ENCODE data around the gene AGAP1. TPM values are rescaled to one million over a fixed set of nuclear protein-coding genes. Genes with fewer than 3 reads are reported as not detected.

Gene AGAP1
- total RNA-seq, 1 donor from 2014 or later, result 20.4 TPM

DNA sequence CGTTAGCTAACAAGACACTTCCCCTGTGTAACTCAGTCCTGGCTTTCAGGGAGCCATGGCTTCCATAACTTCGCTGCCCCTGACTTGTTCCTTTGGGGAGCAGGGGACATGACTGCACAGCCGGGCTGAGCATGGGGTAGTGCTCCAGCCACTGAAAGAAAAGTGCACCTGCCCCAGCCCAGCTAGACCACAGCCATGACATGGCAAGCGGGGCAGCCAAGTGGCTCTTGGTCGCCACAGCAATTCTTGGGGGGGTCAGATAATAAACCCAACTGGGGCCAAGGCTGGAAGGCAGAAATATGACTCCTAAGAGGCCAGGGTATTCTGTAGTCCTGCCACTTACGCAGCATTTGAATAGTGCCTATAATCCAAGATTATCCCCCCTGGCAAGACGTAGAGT lies 385.3 kb downstream of the AGAP1 start:
- no peak overlapping the region for H3K4me3 Mint-ChIP-seq
- no peaks in the 10 kb centered on the region for H4K20me1 ChIP-seq (ENCODE audit: low read depth)
- TF ChIP-seq EZH2phosphoT487 (IDR thresholded peaks at IDR 0.05) (no peak), EZH2 (IDR thresholded peaks at IDR 0.05) (no peak)
- TF ChIP-seq, protein P1, sequence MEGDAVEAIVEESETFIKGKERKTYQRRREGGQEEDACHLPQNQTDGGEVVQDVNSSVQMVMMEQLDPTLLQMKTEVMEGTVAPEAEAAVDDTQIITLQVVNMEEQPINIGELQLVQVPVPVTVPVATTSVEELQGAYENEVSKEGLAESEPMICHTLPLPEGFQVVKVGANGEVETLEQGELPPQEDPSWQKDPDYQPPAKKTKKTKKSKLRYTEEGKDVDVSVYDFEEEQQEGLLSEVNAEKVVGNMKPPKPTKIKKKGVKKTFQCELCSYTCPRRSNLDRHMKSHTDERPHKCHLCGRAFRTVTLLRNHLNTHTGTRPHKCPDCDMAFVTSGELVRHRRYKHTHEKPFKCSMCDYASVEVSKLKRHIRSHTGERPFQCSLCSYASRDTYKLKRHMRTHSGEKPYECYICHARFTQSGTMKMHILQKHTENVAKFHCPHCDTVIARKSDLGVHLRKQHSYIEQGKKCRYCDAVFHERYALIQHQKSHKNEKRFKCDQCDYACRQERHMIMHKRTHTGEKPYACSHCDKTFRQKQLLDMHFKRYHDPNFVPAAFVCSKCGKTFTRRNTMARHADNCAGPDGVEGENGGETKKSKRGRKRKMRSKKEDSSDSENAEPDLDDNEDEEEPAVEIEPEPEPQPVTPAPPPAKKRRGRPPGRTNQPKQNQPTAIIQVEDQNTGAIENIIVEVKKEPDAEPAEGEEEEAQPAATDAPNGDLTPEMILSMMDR (IDR thresholded peaks at IDR 0.05), result no peak
- H3K27me3 Mint-ChIP-seq (ENCODE audit: insufficient read depth, low read depth), result peaks cover 4% of the 10 kb centered on the region
- H3K27ac Mint-ChIP-seq, result no peak overlapping the region
- no peak overlapping the region for H3K27ac ChIP-seq
- no peak overlapping the region for H2AFZ ChIP-seq (replicated peaks)
- H3K9me3 Mint-ChIP-seq, result peaks cover 2% of the 10 kb centered on the region
- DNase-seq (ENCODE audit: low spot score), result no peak
- H3K4me3 ChIP-seq, result no peak overlapping the region
- H3K27me3 ChIP-seq, result no peaks in the 10 kb centered on the region
- H3K4me1 Mint-ChIP-seq, result peaks cover 6% of the 10 kb centered on the region
- no peaks in the 10 kb centered on the region for H3K4me1 ChIP-seq
- no peak overlapping the region for H3K9ac ChIP-seq
- no peaks in the 10 kb centered on the region for H3F3A ChIP-seq (ENCODE audit: low read depth)
- no peaks in the 10 kb centered on the region for H3K79me2 ChIP-seq (ENCODE audit: low read depth)
- no peaks in the 10 kb centered on the region for H3K36me3 ChIP-seq
- H3K4me2 ChIP-seq, result no peak overlapping the region
- no peaks in the 10 kb centered on the region for H3K9me3 ChIP-seq (ENCODE audit: low read depth)
- peaks cover 9% of the 10 kb centered on the region for H3K36me3 Mint-ChIP-seq

DNA sequence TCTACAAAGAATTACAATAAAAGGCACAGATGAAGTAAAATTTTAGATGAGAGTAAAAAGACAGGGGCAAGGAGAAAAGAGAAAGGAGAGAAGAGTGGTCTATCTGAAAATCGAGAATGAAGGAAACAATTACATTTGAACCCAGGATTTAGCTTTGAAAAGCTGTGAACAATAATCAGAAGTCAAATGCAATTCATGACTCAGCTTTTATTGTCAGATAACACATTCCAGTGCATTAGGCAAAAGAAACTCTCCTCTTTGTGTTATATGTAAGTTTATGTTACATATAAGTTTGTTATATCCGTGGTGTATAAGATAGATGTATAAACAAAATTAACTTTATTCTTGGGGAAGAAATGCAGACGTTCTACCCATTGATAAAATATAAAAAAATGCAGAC lies 389.8 kb downstream of the AGAP1 start:
- Histone ChIP-seq H3K4me1 (no peaks in the 10 kb centered on the region), H3K9ac (no peak overlapping the region), H3K79me2 (ENCODE audit: low read depth) (no peaks in the 10 kb centered on the region), H2AFZ (replicated peaks) (no peak overlapping the region), H3F3A (ENCODE audit: low read depth) (no peaks in the 10 kb centered on the region), H4K20me1 (ENCODE audit: low read depth) (no peaks in the 10 kb centered on the region), H3K27ac (no peak overlapping the region), H3K4me3 (no peak overlapping the region), H3K9me3 (ENCODE audit: low read depth) (no peaks in the 10 kb centered on the region), H3K4me2 (no peak overlapping the region), H3K27me3 (no peaks in the 10 kb centered on the region), H3K36me3 (no peaks in the 10 kb centered on the region)
- DNase-seq (ENCODE audit: low spot score), result no peak
- no peak overlapping the region for H3K4me3 Mint-ChIP-seq
- H3K27me3 Mint-ChIP-seq (ENCODE audit: insufficient read depth, low read depth), result peaks cover 4% of the 10 kb centered on the region
- peaks cover 6% of the 10 kb centered on the region for H3K4me1 Mint-ChIP-seq
- H3K36me3 Mint-ChIP-seq, result peaks cover 26% of the 10 kb centered on the region
- no peak overlapping the region for H3K27ac Mint-ChIP-seq
- no peak for TF ChIP-seq EZH2 (IDR thresholded peaks at IDR 0.05)
- TF ChIP-seq, protein P1 (IDR thresholded peaks at IDR 0.05), result no peak
- TF ChIP-seq EZH2phosphoT487 (IDR thresholded peaks at IDR 0.05), result no peak
- peaks cover 2% of the 10 kb centered on the region for H3K9me3 Mint-ChIP-seq

DNA sequence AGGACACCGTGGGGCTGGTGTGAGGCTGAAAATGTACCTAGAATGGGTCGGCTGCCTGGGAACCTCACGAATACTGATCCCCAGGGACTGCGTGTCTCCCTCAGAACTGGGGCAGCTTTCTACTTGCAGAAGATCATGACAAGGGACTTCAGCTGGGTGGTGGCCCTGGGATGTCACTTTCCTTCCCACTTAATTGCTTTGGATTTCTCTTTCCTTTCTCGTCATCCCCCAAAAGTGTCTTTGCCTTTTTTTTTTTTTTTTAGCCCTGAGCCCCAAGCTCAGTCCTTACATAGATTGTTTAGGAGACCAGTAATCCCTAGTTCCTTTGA lies 395.4 kb downstream of the AGAP1 start:
- H3K27ac ChIP-seq, result no peak overlapping the region
- H3K79me2 ChIP-seq (ENCODE audit: low read depth), result no peaks in the 10 kb centered on the region
- Mint-ChIP-seq H3K36me3 (peaks cover 44% of the 10 kb centered on the region), H3K27me3 (ENCODE audit: insufficient read depth, low read depth) (no peaks in the 10 kb centered on the region), H3K4me3 (no peak overlapping the region), H3K4me1 (no peaks in the 10 kb centered on the region), H3K9me3 (no peaks in the 10 kb centered on the region), H3K27ac (no peak overlapping the region)
- H3K36me3 ChIP-seq, result no peaks in the 10 kb centered on the region
- no peak for DNase-seq (ENCODE audit: low spot score)
- H3K4me2 ChIP-seq, result no peak overlapping the region
- no peaks in the 10 kb centered on the region for H3K27me3 ChIP-seq
- H3K4me3 ChIP-seq, result no peak overlapping the region
- H3F3A ChIP-seq (ENCODE audit: low read depth), result no peaks in the 10 kb centered on the region
- TF ChIP-seq, protein P1 (IDR thresholded peaks at IDR 0.05), result no peak
- TF ChIP-seq EZH2phosphoT487 (IDR thresholded peaks at IDR 0.05) (no peak), EZH2 (IDR thresholded peaks at IDR 0.05) (no peak)
- no peaks in the 10 kb centered on the region for H3K4me1 ChIP-seq
- no peak overlapping the region for H3K9ac ChIP-seq
- H3K9me3 ChIP-seq (ENCODE audit: low read depth), result no peaks in the 10 kb centered on the region
- no peak overlapping the region for H2AFZ ChIP-seq (replicated peaks)
- H4K20me1 ChIP-seq (ENCODE audit: low read depth), result peaks cover 2% of the 10 kb centered on the region

Measured in neural progenitor cell (in vitro differentiated cells).